NCI-H1930 (cell line): ENCODE data around the gene VSTM4.
A peak's percentile ranks its signal among the peaks of the same experiment; 100 is the strongest.

Source experiments
- DNase-seq, 2 experiments: peaks; one replicate each; lab custom pipeline; 2025; lab: John Stamatoyannopoulos, UW

VSTM4 gene, protein sequence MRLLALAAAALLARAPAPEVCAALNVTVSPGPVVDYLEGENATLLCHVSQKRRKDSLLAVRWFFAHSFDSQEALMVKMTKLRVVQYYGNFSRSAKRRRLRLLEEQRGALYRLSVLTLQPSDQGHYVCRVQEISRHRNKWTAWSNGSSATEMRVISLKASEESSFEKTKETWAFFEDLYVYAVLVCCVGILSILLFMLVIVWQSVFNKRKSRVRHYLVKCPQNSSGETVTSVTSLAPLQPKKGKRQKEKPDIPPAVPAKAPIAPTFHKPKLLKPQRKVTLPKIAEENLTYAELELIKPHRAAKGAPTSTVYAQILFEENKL

GRCh38 chr10:49115015-49115795 is at the start of gene VSTM4:
TSS of gene VSTM4 (minus strand) at chr10:49115522. CDS start at chr10:49115485, 37 bp downstream.
- DNase-seq, result no peak

DNA sequence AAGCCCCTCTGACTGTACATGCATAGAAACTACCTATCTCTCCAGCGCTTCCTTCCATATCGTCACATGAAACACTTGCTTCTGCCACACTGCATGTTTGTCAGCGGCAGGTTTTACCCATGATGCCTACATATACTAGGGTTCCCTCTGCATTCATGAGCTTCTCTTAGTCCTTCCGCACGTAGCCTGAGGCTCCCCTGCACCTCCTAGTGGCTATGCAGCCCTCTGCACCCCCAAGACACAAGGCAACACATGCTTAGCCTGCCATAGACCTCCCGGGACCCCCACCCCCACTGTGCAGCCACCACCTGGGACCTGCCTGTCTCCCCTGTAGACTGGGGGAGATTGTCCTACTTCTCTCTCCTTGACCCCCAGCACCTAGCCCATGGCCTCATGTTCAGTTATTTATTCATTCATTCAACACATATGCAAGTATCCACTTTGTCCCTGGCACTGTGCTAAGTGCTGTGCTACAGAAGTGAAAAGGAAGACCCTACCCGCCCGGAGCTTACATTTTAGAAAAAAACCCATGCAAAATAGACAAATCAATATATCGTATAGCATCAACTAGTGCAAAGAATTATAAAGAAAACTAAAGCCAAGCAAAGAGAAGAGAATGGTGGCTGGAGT is 49.4 kb upstream of the VSTM4 start:
- no peak for DNase-seq

- no peak for DNase-seq
These were observed 48.4 kb upstream of the VSTM4 start for GRCh38 chr10:49163741-49164140.

- no peak for DNase-seq
These were observed 47.5 kb upstream of the VSTM4 start for GRCh38 chr10:49162761-49163310.

DNA sequence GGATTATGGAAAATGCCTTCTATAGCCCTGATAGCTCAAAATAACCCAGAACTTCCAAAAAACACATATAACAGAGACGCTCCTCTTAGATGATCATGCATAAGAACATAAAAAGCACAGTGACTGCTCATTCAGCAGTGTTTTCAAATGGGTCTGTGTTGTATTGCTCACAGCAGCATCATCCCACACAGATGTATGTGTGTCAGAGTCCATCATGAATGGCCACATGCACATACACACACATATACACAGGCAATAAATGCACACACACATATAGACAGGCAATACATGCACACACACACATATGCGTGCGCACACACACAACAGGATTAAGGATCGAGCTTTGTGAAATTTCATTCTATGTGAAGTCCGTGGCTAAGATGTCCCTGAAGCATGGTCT is 46.7 kb upstream of the VSTM4 start:
- DNase-seq, result no peak

GRCh38 chr10:49161411-49161997 is 46.2 kb upstream of the VSTM4 start:
- no peak for DNase-seq

- DNase-seq, result no peak
These were observed 45.5 kb upstream of the VSTM4 start for GRCh38 chr10:49160814-49161213.

GRCh38 chr10:49160110-49160509 is 44.8 kb upstream of the VSTM4 start:
- DNase-seq, result no peak

DNA sequence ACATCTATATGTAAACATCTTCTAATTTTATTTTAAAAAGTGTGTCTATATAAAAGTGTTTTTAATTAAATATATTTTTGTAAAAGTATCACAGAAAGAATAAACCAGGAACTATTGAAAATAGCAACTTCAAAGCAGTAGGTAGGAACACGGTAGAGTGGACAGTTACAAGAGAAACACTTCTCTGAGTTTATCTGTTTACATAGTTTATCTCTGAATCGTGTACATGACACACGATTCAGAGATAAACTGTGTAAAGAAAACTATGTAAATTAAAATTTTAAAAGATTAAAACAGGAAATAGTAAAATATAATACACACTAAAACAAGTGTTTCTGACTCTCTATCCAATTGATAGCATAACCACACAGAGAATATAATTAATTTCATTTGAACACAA is 43.6 kb upstream of the VSTM4 start:
- DNase-seq, result no peak

GRCh38 chr10:49158404-49158803 is 43.1 kb upstream of the VSTM4 start:
- no peak for DNase-seq

- no peak for DNase-seq
These were observed 41.9 kb upstream of the VSTM4 start for GRCh38 chr10:49157229-49157628.

- no peak for DNase-seq
These were observed 39.3 kb upstream of the VSTM4 start for GRCh38 chr10:49154641-49155040.

DNA sequence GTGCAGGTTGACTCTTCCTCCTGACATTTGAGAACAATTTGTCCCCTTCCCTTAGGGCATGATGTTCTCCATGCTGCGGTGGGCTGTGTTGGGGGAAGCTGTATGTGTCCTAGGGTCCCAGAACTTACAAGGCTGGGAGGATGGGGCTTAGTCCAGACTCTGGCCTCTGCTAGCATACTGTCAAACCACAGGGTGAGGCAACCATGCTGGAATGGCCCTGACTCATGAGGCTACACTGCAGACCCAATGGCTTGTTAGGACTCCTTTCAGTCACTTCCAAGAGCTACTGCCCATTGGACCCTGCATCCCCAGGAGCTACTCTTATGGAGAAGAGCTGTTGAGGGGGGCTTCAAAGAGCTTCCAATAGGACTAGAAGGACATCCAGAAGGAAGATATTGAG is 38.6 kb upstream of the VSTM4 start:
- no peak for DNase-seq

GRCh38 chr10:49153115-49153514 is 37.8 kb upstream of the VSTM4 start:
- no peak for DNase-seq

DNA sequence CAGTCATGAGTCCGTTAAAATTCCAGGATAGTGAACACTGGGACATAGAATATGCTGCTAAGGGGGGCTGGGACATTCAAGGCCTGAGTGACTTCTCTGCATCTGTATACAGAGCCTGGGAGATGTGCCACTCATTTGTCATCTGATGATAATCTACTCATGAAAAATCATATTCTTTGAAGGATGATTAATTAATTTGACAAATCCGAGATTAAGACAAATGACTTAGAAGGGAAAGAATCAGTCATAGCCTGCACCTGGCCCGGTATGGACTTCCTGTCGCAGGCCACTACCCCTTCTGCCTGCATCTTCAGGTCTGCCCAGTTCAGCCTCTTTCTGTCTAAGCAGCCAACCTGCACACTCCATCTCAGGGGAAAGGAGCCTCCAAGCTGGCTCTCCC is 37.3 kb upstream of the VSTM4 start:
- DNase-seq, result no peak

- DNase-seq, result no peak
These were observed 36.7 kb upstream of the VSTM4 start for GRCh38 chr10:49152037-49152436.

DNA sequence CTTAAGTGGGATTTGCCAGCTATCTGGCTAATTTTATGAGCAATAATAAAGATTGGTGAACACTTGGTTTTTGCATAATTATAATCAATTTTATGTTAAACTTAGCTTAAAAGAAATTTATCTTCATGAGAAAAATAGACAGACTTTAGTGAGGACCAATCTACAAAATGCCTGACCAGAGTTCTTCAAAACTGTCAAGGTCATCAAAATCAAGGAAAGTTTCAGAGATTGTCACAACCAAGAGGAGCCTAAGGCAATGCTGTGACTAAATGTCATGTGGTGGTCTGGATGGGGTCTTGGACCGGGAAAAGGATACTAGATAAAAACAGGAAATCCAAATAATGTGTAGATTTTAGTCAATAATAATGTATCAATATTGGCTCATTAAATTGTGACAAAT is 36.2 kb upstream of the VSTM4 start:
- DNase-seq, result no peak

DNA sequence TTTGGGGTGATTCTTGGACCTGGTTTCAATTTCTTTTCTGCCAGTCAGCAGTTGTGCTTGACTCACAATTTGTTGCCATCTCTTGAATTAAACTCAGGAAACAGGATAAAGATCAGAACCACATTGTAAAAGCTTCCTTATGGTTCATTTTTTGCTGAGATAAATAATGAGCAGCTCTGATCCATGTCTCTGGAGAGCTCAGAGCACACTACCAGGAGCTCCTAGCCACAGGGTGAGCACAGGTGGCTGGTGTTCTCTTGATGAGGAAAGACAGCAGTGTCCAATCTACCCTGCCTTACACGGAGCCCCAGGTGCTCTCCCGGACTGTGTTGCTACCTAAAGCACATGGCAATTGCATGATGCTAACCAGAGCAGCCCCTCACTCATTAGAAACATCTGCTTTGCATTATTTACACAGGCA is 35.7 kb upstream of the VSTM4 start:
- no peak for DNase-seq

DNA sequence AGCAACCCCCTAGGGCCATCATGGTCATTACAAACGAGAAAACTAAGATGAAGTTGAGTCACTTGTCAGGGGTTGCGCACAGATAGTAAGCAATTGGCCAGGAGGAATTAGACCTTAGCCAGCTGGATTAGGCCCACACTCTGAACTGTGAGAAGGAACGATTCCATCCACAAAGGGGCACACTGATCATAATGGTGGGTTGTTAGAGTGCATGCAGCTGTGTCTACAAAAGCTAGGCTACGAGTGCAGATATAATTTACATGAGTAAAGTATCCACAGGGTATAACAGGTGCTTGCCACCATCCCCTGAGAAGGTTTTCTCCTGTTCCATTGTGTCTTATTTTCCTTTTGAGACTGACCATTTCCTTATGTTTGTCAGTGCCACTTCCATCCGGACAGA is 35.1 kb upstream of the VSTM4 start:
- peak in 1 of 2 experiments; percentile 14 for DNase-seq

DNA sequence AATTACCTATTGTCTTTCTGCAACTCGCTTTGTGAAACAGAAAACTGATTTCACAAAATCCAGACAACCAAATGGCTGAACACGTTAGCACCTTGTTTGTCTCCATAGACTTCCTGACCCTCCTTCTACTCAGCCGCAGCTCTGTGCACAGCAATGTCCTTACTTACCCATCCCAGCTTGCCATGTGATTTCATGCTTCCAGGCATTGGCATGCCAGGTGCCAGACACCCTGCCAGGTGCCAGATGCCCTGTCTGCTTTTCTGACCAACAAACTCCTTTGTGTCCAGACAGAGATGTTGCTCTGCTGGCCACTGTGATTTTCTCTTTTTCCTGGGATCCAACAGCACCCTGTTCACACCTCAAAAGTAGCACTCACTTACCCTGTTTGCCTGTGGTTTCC is 34.6 kb upstream of the VSTM4 start:
- DNase-seq, result no peak

DNA sequence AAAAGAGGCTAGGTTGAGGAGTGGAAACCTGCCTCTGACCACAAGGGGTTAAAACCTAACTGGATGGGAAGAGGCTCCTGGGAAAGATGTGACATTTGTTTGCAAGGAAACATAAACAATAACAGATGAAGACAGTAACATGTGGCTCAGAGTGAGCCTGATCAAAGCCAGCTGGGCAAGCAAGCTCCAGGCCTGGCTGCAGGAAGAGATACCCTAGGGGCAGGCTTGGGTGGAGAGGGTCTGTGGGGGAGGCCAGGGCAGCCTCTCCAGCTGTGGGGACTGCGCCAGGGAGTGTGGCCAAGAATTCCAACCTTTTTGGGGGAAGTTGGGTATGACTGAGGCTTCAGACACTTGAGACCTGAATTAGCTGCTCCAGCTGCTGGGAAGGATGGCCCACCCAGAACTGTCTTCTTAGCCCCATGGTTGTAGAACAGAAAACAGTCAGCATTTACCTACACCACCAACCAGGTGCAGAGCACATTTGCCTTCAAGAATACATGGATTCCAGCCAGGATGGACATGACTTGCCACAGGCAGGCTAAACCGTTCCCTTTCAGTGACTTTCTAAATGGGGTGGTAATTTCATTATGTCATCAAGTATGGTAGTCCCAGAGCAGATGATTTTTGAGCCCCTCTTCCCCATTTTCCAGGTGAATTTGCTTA is 28.9 kb upstream of the VSTM4 start:
- DNase-seq, result no peak

GRCh38 chr10:49143249-49143648 is 27.9 kb upstream of the VSTM4 start:
- DNase-seq, result no peak
